PC-3 (cell line): Measurements from ENCODE around the gene PDCD2. TPM values are rescaled to one million over a fixed set of nuclear protein-coding genes. Genes with fewer than 3 reads are reported as not detected.

Experiments
- ATAC-seq: fragments of 200-7000 bp; cut with Tn5 transposase; 2 replicates; pipeline ENCODE4 v1.9.1; 2020; ENCODE audit warnings: mild to moderate bottlenecking, moderate library complexity
- BruUV-seq: library from RNA; stranded (reverse); fragments of 400-500 nt; replicated peaks from 2 replicates; lab custom pipeline; 2021; lab: Mats Ljungman, UMichigan
- CTCF ChIA-PET: fragments of 300-600 bp; sonication (Branson Sonifier 250); formaldehyde crosslinking; loops from one replicate; lab custom pipeline; 2022; ENCODE audit warnings: antibody characterized with exemption; lab: Charles Lee
- POLR2A ChIA-PET: fragments of 300-600 bp; sonication (Branson Sonifier 250); formaldehyde crosslinking; loops from one replicate; lab custom pipeline; 2022; ENCODE audit warnings: antibody characterized with exemption; ENCODE audit not compliant: unreplicated experiment; lab: Charles Lee
- DNase-seq: peaks from one replicate; pipeline ENCODE4 v3.0.0-alpha.2; 2015
- H2AFZ ChIP-seq: fragments of 300-600 bp; sonication (generic); 2 replicates; pipeline ENCODE4 v1.6.0; 2016; ENCODE audit warnings: antibody characterized with exemption, low read length
- H3F3A ChIP-seq: fragments of 300-600 bp; sonication (generic); one replicate; pipeline ENCODE4 v1.6.0; 2017; ENCODE audit warnings: antibody characterized with exemption, low read length, control low read depth, mild to moderate bottlenecking; ENCODE audit not compliant: unreplicated experiment
- H3K27ac ChIP-seq: fragments of 300-600 bp; sonication (generic); 2 replicates; pipeline ENCODE4 v1.5.1; 2016; ENCODE audit warnings: mild to moderate bottlenecking, low read length
- H3K27me3 ChIP-seq: fragments of 300-600 bp; sonication (generic); 2 replicates; pipeline ENCODE4 v1.6.1; 2016; ENCODE audit warnings: low read length, mixed read lengths
- H3K36me3 ChIP-seq: fragments of 300-600 bp; sonication (generic); 2 replicates; pipeline ENCODE4 v1.6.1; 2016; ENCODE audit warnings: low read depth, mixed run types, low read length, mixed read lengths
- H3K4me1 ChIP-seq: fragments of 300-600 bp; sonication (generic); 2 replicates; pipeline ENCODE4 v1.5.1; 2016; ENCODE audit warnings: low read length; ENCODE audit not compliant: insufficient read depth
- H3K4me2 ChIP-seq: fragments of 300-600 bp; sonication (generic); 2 replicates; pipeline ENCODE4 v1.6.0; 2016; ENCODE audit warnings: low read length
- H3K4me3 ChIP-seq: fragments of 300-600 bp; sonication (generic); 2 replicates; pipeline ENCODE4 v1.5.1; 2016; ENCODE audit warnings: mild to moderate bottlenecking, low read length, mixed read lengths
- H3K79me2 ChIP-seq: fragments of 300-600 bp; sonication (generic); 2 replicates; pipeline ENCODE4 v1.6.1; 2017; ENCODE audit warnings: low read length, mixed read lengths
- H3K9ac ChIP-seq: fragments of 300-600 bp; sonication (generic); 2 replicates; pipeline ENCODE4 v1.6.0; 2016; ENCODE audit warnings: mild to moderate bottlenecking, low read length
- H3K9me2 ChIP-seq: fragments of 300-600 bp; sonication (generic); replicated peaks from 2 replicates; pipeline ENCODE4 v1.6.1; 2016; ENCODE audit warnings: mixed run types, low read length, mixed read lengths
- H3K9me3 ChIP-seq: fragments of 300-600 bp; sonication (generic); 2 replicates; pipeline ENCODE4 v1.6.1; 2016; ENCODE audit warnings: low read length, mixed read lengths
- H4K20me1 ChIP-seq: fragments of 300-600 bp; sonication (generic); 2 replicates; pipeline ENCODE4 v1.6.1; 2016; ENCODE audit warnings: low read length, mixed read lengths
- EZH2 ChIP-seq: fragments of 300-600 bp; sonication (generic); IDR thresholded peaks from one replicate; pipeline ENCODE4 v1.6.1; 2017; ENCODE audit warnings: antibody characterized with exemption, mild to moderate bottlenecking, low read length; ENCODE audit not compliant: unreplicated experiment
- EZH2phosphoT487 ChIP-seq: fragments of 300-600 bp; sonication (generic); IDR thresholded peaks from 2 replicates; pipeline ENCODE4 v1.6.1; 2018; ENCODE audit warnings: mild to moderate bottlenecking, antibody characterized with exemption, low read length, borderline replicate concordance
- intact Hi-C: fragments of 100-400 bp; cut with micrococcal nuclease; formaldehyde crosslinking; loops from 2 replicates; pipeline ENCODE4 v1.9.0; 2023
- total RNA-seq: library from RNA; depleted of rRNA; stranded (reverse); fragments of >200 nt; gene quantifications from 2 replicates; pipeline ENCODE4 v1.2.3, GENCODE V29; 2014
- TF ChIP-seq, protein P1 (sequence below): fragments of 300-600 bp; sonication (generic); conservative IDR thresholded peaks from 2 replicates; pipeline ENCODE4 v1.5.1; 2017; ENCODE audit warnings: antibody characterized with exemption, low read depth, mild to moderate bottlenecking, low read length

The PDCD2 gene
- total RNA-seq, 1 experiment from 2014 or later: 95.4 TPM

DNA sequence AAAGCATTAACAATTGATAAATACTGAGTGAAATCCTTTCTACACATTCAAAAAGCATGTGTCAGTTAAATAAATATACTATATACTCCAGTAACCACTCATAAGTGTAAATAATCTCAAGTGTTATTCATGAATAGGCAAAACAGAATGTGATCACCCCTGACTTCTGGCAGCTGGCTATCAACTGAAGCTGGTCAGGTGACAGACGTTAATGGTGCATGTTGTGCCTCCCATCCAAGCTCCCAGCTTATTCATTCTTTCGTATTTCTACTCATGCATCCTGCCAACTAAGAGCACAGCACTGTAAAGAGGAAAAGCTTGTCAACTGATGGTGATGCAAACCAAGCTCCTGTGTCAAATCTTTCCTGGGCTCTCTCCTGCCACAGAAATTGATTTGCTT lies 39.0 kb downstream of the PDCD2 start:
- ChIA-PET POLR2A (no interaction called here), CTCF (no interaction called here)
- BruUV-seq: no TSS peak
- peaks cover 87% of the 10 kb centered on the region for H3K36me3 ChIP-seq
- no peak overlapping the region for H2AFZ ChIP-seq
- no peak overlapping the region for H3K9ac ChIP-seq
- H3K4me2 ChIP-seq: no peak overlapping the region
- H3K4me1 ChIP-seq: peaks cover 10% of the 10 kb centered on the region; the same call in 1 of the 2 replicates
- DNase-seq (no peak), ATAC-seq (peak; percentile 46)
- no peak overlapping the region for H3K4me3 ChIP-seq
- H3K27me3 ChIP-seq: no peaks in the 10 kb centered on the region
- no peaks in the 10 kb centered on the region for H3K9me3 ChIP-seq
- H4K20me1 ChIP-seq: peaks cover 77% of the 10 kb centered on the region
- no peaks in the 10 kb centered on the region for H3F3A ChIP-seq
- intact Hi-C loops: no loop called here
- no peak overlapping the region for H3K27ac ChIP-seq
- TF ChIP-seq EZH2 (no peak), EZH2phosphoT487 (no peak)
- TF ChIP-seq, protein P1, sequence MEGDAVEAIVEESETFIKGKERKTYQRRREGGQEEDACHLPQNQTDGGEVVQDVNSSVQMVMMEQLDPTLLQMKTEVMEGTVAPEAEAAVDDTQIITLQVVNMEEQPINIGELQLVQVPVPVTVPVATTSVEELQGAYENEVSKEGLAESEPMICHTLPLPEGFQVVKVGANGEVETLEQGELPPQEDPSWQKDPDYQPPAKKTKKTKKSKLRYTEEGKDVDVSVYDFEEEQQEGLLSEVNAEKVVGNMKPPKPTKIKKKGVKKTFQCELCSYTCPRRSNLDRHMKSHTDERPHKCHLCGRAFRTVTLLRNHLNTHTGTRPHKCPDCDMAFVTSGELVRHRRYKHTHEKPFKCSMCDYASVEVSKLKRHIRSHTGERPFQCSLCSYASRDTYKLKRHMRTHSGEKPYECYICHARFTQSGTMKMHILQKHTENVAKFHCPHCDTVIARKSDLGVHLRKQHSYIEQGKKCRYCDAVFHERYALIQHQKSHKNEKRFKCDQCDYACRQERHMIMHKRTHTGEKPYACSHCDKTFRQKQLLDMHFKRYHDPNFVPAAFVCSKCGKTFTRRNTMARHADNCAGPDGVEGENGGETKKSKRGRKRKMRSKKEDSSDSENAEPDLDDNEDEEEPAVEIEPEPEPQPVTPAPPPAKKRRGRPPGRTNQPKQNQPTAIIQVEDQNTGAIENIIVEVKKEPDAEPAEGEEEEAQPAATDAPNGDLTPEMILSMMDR: no peak
- peaks cover 94% of the 10 kb centered on the region for H3K79me2 ChIP-seq
- no peaks in the 10 kb centered on the region for H3K9me2 ChIP-seq

- H3K9me2 ChIP-seq: no peaks in the 10 kb centered on the region
- no peak overlapping the region for H2AFZ ChIP-seq
- H3K4me2 ChIP-seq: no peak overlapping the region
- no peak for DNase-seq
- intact Hi-C loops: no loop called here
- no peak overlapping the region for H3K9ac ChIP-seq
- ChIA-PET POLR2A (no interaction called here), CTCF (no interaction called here)
- no peaks in the 10 kb centered on the region for H3K9me3 ChIP-seq
- peaks cover 79% of the 10 kb centered on the region for H3K36me3 ChIP-seq
- no peak for TF ChIP-seq EZH2phosphoT487
- TF ChIP-seq, protein P1: no peak
- TF ChIP-seq EZH2: no peak
- H3F3A ChIP-seq: no peaks in the 10 kb centered on the region
- no peak overlapping the region for H3K27ac ChIP-seq
- H3K4me1 ChIP-seq: no peaks in the 10 kb centered on the region
- no peak for ATAC-seq
- no peaks in the 10 kb centered on the region for H3K27me3 ChIP-seq
- peaks cover 85% of the 10 kb centered on the region for H3K79me2 ChIP-seq
- H4K20me1 ChIP-seq: peaks cover 55% of the 10 kb centered on the region
- no peak overlapping the region for H3K4me3 ChIP-seq
- BruUV-seq: no TSS peak
These were observed 42.3 kb downstream of the PDCD2 start for GRCh38 chr6:170542031-170542719.

GRCh38 chr6:170537329-170537728 lies 47.1 kb downstream of the PDCD2 start:
- no TSS peak for BruUV-seq
- Histone ChIP-seq H3K36me3 (peaks cover 68% of the 10 kb centered on the region), H3K27ac (no peak overlapping the region), H2AFZ (no peak overlapping the region), H3K4me3 (no peak overlapping the region), H3F3A (no peaks in the 10 kb centered on the region), H3K27me3 (no peaks in the 10 kb centered on the region), H4K20me1 (peaks cover 23% of the 10 kb centered on the region), H3K9ac (no peak overlapping the region), H3K79me2 (peaks cover 43% of the 10 kb centered on the region), H3K9me2 (no peaks in the 10 kb centered on the region), H3K4me1 (no peaks in the 10 kb centered on the region), H3K9me3 (no peaks in the 10 kb centered on the region), H3K4me2 (no peak overlapping the region)
- ChIA-PET CTCF (no interaction called here), POLR2A (no interaction called here)
- no peak for DNase-seq
- intact Hi-C loops: no loop called here
- no peak for ATAC-seq
- TF ChIP-seq EZH2phosphoT487 (no peak), EZH2 (no peak)
- TF ChIP-seq, protein P1: no peak
